Karpas-422 (cell line): ENCODE data around the gene TTC3. TPM values are rescaled to one million over a fixed set of nuclear protein-coding genes. Genes with fewer than 3 reads are reported as not detected.

Experiments
- DNase-seq: peaks from one replicate; pipeline ENCODE4 v3.0.0-alpha.2; 2015
- H2AFZ ChIP-seq: fragments of 200-600 bp; sonication (generic); 2 replicates; pipeline ENCODE4 v1.6.1; 2014; ENCODE audit warnings: antibody characterized with exemption, low read length, mixed read lengths
- H3K27ac ChIP-seq: fragments of 200-600 bp; sonication (generic); 2 replicates; pipeline ENCODE4 v1.5.1; 2014; ENCODE audit warnings: mild to moderate bottlenecking, low read length, moderate library complexity
- H3K27me3 ChIP-seq: fragments of 200-600 bp; sonication (generic); 2 replicates; pipeline ENCODE4 v1.6.1; 2014; ENCODE audit warnings: low read length, mixed read lengths
- H3K36me3 ChIP-seq: fragments of 200-600 bp; sonication (generic); 2 replicates; pipeline ENCODE4 v1.6.1; 2014; ENCODE audit warnings: low read length, mixed read lengths; ENCODE audit not compliant: insufficient read depth
- H3K4me1 ChIP-seq: fragments of 200-600 bp; sonication (generic); 2 replicates; pipeline ENCODE4 v1.6.1; 2014; ENCODE audit warnings: mild to moderate bottlenecking, low read length, mixed read lengths
- H3K4me2 ChIP-seq: fragments of 200-600 bp; sonication (generic); 2 replicates; pipeline ENCODE4 v1.6.1; 2014; ENCODE audit warnings: low read length, low read depth, mild to moderate bottlenecking; ENCODE audit not compliant: poor library complexity, severe bottlenecking
- H3K4me3 ChIP-seq: fragments of 200-600 bp; sonication (generic); 2 replicates; pipeline ENCODE4 v1.5.1; 2014; ENCODE audit warnings: mild to moderate bottlenecking, antibody characterized with exemption, low read length, mixed read lengths
- H3K79me2 ChIP-seq: fragments of 200-600 bp; sonication (generic); 2 replicates; pipeline ENCODE4 v1.6.1; 2014; ENCODE audit warnings: mild to moderate bottlenecking, low read length, mixed read lengths
- H3K9ac ChIP-seq: fragments of 200-600 bp; sonication (generic); 2 replicates; pipeline ENCODE4 v1.6.0; 2014; ENCODE audit warnings: low read length
- H3K9me2 ChIP-seq: fragments of 200-600 bp; sonication (generic), shearing (Covaris generic); replicated peaks from 2 replicates; pipeline ENCODE4 v1.6.0; 2014; ENCODE audit warnings: mild to moderate bottlenecking, low read length, moderate library complexity; ENCODE audit not compliant: insufficient read depth
- H3K9me3 ChIP-seq: fragments of 300-700, 200-600 bp; sonication (generic); 2 replicates; pipeline ENCODE4 v1.6.1; 2014; ENCODE audit warnings: low read length, mixed read lengths
- H4K20me1 ChIP-seq: fragments of 200-600 bp; sonication (generic); 2 replicates; pipeline ENCODE4 v1.6.1; 2014; ENCODE audit warnings: mild to moderate bottlenecking, antibody characterized with exemption, low read length, low read depth; ENCODE audit not compliant: insufficient read depth
- total RNA-seq: library from RNA; depleted of rRNA; stranded (reverse); fragments of >200 nt; shearing (Covaris generic); gene quantifications from 2 replicates; pipeline ENCODE4 v1.2.3, GENCODE V29; 2014; ENCODE audit warnings: low replicate concordance

The TTC3 gene
- total RNA-seq, 1 experiment from 2014 or later: 204 TPM

- no peaks in the 10 kb centered on the region for H3K9me3 ChIP-seq
- H3K9me2 ChIP-seq: no peaks in the 10 kb centered on the region
- DNase-seq: no peak
- H3K27me3 ChIP-seq: no peaks in the 10 kb centered on the region
- no peaks in the 10 kb centered on the region for H3K4me1 ChIP-seq
- no peak overlapping the region for H3K4me2 ChIP-seq
- H3K36me3 ChIP-seq: peaks cover 47% of the 10 kb centered on the region; the same call in 1 of the 2 replicates
- H4K20me1 ChIP-seq: no peaks in the 10 kb centered on the region
- no peak overlapping the region for H2AFZ ChIP-seq
- no peak overlapping the region for H3K4me3 ChIP-seq
- no peak overlapping the region for H3K27ac ChIP-seq
- H3K9ac ChIP-seq: no peak overlapping the region
- H3K79me2 ChIP-seq: no peaks in the 10 kb centered on the region; the same call in 1 of the 2 replicates
Observed at GRCh38 chr21:37146320-37147235, 73.5 kb downstream of the TTC3 start.

- Histone ChIP-seq H3K27me3 (no peaks in the 10 kb centered on the region), H3K4me3 (no peak overlapping the region), H3K9me3 (no peaks in the 10 kb centered on the region), H3K9ac (no peak overlapping the region), H3K79me2 (no peaks in the 10 kb centered on the region; the same call in 1 of the 2 replicates), H2AFZ (no peak overlapping the region), H3K4me1 (no peaks in the 10 kb centered on the region), H3K4me2 (no peak overlapping the region), H4K20me1 (no peaks in the 10 kb centered on the region), H3K27ac (no peak overlapping the region), H3K9me2 (no peaks in the 10 kb centered on the region), H3K36me3 (peaks cover 57% of the 10 kb centered on the region)
- no peak for DNase-seq
Observed at GRCh38 chr21:37149411-37149810, 76.4 kb downstream of the TTC3 start.

DNA sequence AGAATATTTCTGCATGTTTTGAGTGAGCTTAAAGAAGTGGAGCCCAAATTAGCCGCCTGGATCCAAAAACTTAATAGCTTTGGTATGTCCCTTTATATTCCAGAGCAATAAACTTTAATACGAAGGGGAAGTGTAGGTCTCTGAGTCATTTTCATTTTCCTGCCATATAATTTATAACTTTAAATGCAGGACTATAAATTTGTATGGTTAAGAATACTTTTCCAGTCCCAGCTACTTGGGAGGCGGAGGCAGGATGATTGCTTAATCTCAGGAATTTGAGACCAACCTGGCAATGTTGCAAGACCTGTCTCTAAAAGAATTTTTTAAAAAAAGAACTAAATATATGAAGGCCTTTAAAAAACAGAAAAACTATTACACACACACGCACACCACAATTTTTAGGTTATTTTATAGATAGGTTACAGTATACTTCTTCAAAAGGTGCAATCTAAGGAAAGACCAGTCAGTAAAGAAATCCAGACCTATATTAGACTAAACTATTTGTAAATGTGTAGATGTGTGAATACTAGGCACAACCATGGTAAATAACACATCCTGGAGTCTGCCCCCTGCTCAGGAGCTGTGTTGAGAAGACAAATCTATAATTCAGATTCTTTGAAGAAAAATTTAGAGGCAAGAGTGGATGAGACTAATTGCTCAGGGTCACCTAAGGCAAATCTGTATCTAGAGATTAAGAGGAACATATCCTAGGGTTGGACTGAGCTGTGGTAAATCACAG lies 80.3 kb downstream of the TTC3 start:
- H2AFZ ChIP-seq: no peak overlapping the region
- H3K36me3 ChIP-seq: peaks cover 55% of the 10 kb centered on the region
- no peaks in the 10 kb centered on the region for H3K9me3 ChIP-seq
- no peak overlapping the region for H3K4me2 ChIP-seq
- no peaks in the 10 kb centered on the region; the same call in 1 of the 2 replicates for H3K79me2 ChIP-seq
- H3K27ac ChIP-seq: no peak overlapping the region
- no peaks in the 10 kb centered on the region for H3K4me1 ChIP-seq
- DNase-seq: no peak
- H3K9me2 ChIP-seq: no peaks in the 10 kb centered on the region
- no peak overlapping the region for H3K9ac ChIP-seq
- H4K20me1 ChIP-seq: no peaks in the 10 kb centered on the region
- no peaks in the 10 kb centered on the region for H3K27me3 ChIP-seq
- no peak overlapping the region for H3K4me3 ChIP-seq

DNA sequence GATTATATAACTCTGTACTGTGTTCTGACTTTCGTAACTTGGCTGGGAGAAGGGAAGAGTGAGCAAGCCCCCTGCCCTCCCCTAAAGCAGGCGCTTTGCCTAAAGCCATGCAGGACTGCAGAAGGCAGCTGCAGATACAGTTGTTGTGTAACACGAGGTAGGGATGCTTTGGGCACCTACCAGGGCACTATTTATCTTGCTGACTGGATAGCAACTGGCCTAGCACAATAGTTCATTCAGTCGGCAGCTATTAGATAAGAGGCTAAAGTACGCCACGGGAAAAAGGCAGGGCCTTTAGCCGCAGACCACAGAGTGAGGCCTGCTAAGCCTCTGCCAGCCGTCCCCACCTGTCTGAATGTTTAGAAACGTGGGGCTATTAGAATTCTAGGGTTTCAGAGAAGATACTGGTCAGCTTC lies 80.9 kb downstream of the TTC3 start:
- Histone ChIP-seq H3K79me2 (no peaks in the 10 kb centered on the region; the same call in 1 of the 2 replicates), H3K4me2 (no peak overlapping the region), H3K9ac (no peak overlapping the region), H3K27me3 (no peaks in the 10 kb centered on the region), H3K4me1 (no peaks in the 10 kb centered on the region), H3K27ac (no peak overlapping the region), H3K9me2 (no peaks in the 10 kb centered on the region), H3K36me3 (peaks cover 56% of the 10 kb centered on the region), H3K9me3 (no peaks in the 10 kb centered on the region), H2AFZ (no peak overlapping the region), H4K20me1 (no peaks in the 10 kb centered on the region), H3K4me3 (no peak overlapping the region)
- DNase-seq: no peak

- Histone ChIP-seq H4K20me1 (no peaks in the 10 kb centered on the region), H3K27ac (no peak overlapping the region), H3K36me3 (peaks cover 52% of the 10 kb centered on the region), H2AFZ (no peak overlapping the region), H3K4me1 (no peaks in the 10 kb centered on the region), H3K9me2 (no peaks in the 10 kb centered on the region), H3K27me3 (no peaks in the 10 kb centered on the region), H3K9me3 (no peaks in the 10 kb centered on the region), H3K4me3 (no peak overlapping the region), H3K9ac (no peak overlapping the region), H3K79me2 (no peaks in the 10 kb centered on the region; the same call in 1 of the 2 replicates), H3K4me2 (no peak overlapping the region)
- DNase-seq: no peak
Observed at GRCh38 chr21:37155186-37155585, 82.1 kb downstream of the TTC3 start.

- H3K4me3 ChIP-seq: no peak overlapping the region
- peaks cover 45% of the 10 kb centered on the region for H3K36me3 ChIP-seq
- H3K4me2 ChIP-seq: no peak overlapping the region
- H3K9me3 ChIP-seq: no peaks in the 10 kb centered on the region
- no peaks in the 10 kb centered on the region for H3K27me3 ChIP-seq
- no peak for DNase-seq
- no peak overlapping the region for H3K27ac ChIP-seq
- no peaks in the 10 kb centered on the region for H3K79me2 ChIP-seq
- H3K9me2 ChIP-seq: no peaks in the 10 kb centered on the region
- H2AFZ ChIP-seq: no peak overlapping the region
- H3K4me1 ChIP-seq: no peaks in the 10 kb centered on the region
- no peaks in the 10 kb centered on the region for H4K20me1 ChIP-seq
- H3K9ac ChIP-seq: no peak overlapping the region
Observed at GRCh38 chr21:37157938-37158337, 84.9 kb downstream of the TTC3 start.

GRCh38 chr21:37159053-37159776 lies 86.2 kb downstream of the TTC3 start:
- peaks cover 48% of the 10 kb centered on the region for H3K36me3 ChIP-seq

More at GRCh38 chr21:37159053-37159776, 86.2 kb downstream of the TTC3 start:
- DNase-seq: no peak
- no peaks in the 10 kb centered on the region for H3K9me2 ChIP-seq
- no peaks in the 10 kb centered on the region for H3K27me3 ChIP-seq
- H3K9ac ChIP-seq: no peak overlapping the region
- H4K20me1 ChIP-seq: no peaks in the 10 kb centered on the region
- 0 out of 2 replicates have a peak, but pooled peaks cover 3% of the 10 kb centered on the region for H3K79me2 ChIP-seq
- H3K9me3 ChIP-seq: no peaks in the 10 kb centered on the region
- no peak overlapping the region for H3K27ac ChIP-seq
- no peaks in the 10 kb centered on the region for H3K4me1 ChIP-seq
- H2AFZ ChIP-seq: no peak overlapping the region
- H3K4me3 ChIP-seq: no peak overlapping the region
- no peak overlapping the region for H3K4me2 ChIP-seq
